Smooth muscle cell (in vitro differentiated cells): ENCODE measurements around the gene CASP7. TPM values are rescaled to one million over a fixed set of nuclear protein-coding genes. Genes with fewer than 3 reads are reported as not detected.

ENCODE experiments used
- DNase-seq: peaks from one replicate; lab custom pipeline; 2025; ENCODE audit not compliant: unreplicated experiment; lab: John Stamatoyannopoulos, UW
- H2AFZ ChIP-seq: fragments of 200-600 bp; sonication (generic); 2 replicates; pipeline ENCODE4 v1.6.0; 2016; ENCODE audit warnings: antibody characterized with exemption, low read depth, mild to moderate bottlenecking
- H3F3A ChIP-seq: fragments of 200-600 bp; sonication (generic); 2 replicates; pipeline ENCODE4 v1.6.0; 2017; ENCODE audit warnings: antibody characterized with exemption, low read depth
- H3K27ac ChIP-seq: fragments of 200-600 bp; sonication (generic); 2 replicates; pipeline ENCODE4 v1.5.1; 2016; ENCODE audit warnings: low read depth, mild to moderate bottlenecking
- H3K27me3 ChIP-seq: fragments of 200-600 bp; sonication (generic); 2 replicates; pipeline ENCODE4 v1.6.1; 2016; ENCODE audit warnings: low read depth, mild to moderate bottlenecking
- H3K36me3 ChIP-seq: fragments of 200-600 bp; sonication (generic); 2 replicates; pipeline ENCODE4 v1.5.1; 2016; ENCODE audit warnings: low read depth
- H3K4me1 ChIP-seq: fragments of 200-600 bp; sonication (generic); 2 replicates; pipeline ENCODE4 v1.5.1; 2016; ENCODE audit warnings: low read depth
- H3K4me2 ChIP-seq: fragments of 200-600 bp; sonication (generic); 2 replicates; pipeline ENCODE4 v1.6.0; 2016; ENCODE audit warnings: mild to moderate bottlenecking
- H3K4me3 ChIP-seq: fragments of 200-600 bp; sonication (generic); 2 replicates; pipeline ENCODE4 v1.5.1; 2016; ENCODE audit warnings: mild to moderate bottlenecking
- H3K79me2 ChIP-seq: fragments of 200-600 bp; sonication (generic); 2 replicates; pipeline ENCODE4 v1.6.0; 2016; ENCODE audit warnings: low read depth, mild to moderate bottlenecking
- H3K9ac ChIP-seq: fragments of 200-600 bp; sonication (generic); 2 replicates; pipeline ENCODE4 v1.6.0; 2016; ENCODE audit warnings: low read depth
- H3K9me3 ChIP-seq: fragments of 200-600 bp; sonication (generic); replicated peaks from 2 replicates; pipeline ENCODE4 v1.5.1; 2016; ENCODE audit warnings: low read depth
- H4K20me1 ChIP-seq: fragments of 200-600 bp; sonication (generic); 2 replicates; pipeline ENCODE4 v1.6.0; 2016; ENCODE audit warnings: low read depth
- WGBS: methylation state at CpG from one replicate; pipeline ENCODE4 v1.1.7; 2016; ENCODE audit warnings: low lambda C conversion rate; 5-methylcytosine and 5-hydroxymethylcytosine counted together
- polyA plus RNA-seq: library from polyadenylated mRNA; unstranded; fragments of >200 nt; fragmentation: Nextera tagmentation; extraction: Ambion mirVana; gene quantifications from 2 replicates; pipeline ENCODE4 v1.2.1, GENCODE V29; 2016
- total RNA-seq: library from RNA; depleted of rRNA; stranded (reverse); fragments of >200 nt; gene quantifications from 2 replicates; pipeline ENCODE4 v1.2.3, GENCODE V29; 2014
- TF ChIP-seq, protein P1 (sequence below): fragments of 200-600 bp; sonication (generic); IDR thresholded peaks from 2 replicates; pipeline ENCODE4 v1.5.1; 2017; ENCODE audit warnings: borderline replicate concordance, mild to moderate bottlenecking, antibody characterized with exemption; ENCODE audit not compliant: insufficient read depth, poor library complexity, severe bottlenecking

CASP7 gene
- total and polyA plus RNA-seq, 2 experiments from 2014 or later: 16.2 to 21.5 TPM

DNA sequence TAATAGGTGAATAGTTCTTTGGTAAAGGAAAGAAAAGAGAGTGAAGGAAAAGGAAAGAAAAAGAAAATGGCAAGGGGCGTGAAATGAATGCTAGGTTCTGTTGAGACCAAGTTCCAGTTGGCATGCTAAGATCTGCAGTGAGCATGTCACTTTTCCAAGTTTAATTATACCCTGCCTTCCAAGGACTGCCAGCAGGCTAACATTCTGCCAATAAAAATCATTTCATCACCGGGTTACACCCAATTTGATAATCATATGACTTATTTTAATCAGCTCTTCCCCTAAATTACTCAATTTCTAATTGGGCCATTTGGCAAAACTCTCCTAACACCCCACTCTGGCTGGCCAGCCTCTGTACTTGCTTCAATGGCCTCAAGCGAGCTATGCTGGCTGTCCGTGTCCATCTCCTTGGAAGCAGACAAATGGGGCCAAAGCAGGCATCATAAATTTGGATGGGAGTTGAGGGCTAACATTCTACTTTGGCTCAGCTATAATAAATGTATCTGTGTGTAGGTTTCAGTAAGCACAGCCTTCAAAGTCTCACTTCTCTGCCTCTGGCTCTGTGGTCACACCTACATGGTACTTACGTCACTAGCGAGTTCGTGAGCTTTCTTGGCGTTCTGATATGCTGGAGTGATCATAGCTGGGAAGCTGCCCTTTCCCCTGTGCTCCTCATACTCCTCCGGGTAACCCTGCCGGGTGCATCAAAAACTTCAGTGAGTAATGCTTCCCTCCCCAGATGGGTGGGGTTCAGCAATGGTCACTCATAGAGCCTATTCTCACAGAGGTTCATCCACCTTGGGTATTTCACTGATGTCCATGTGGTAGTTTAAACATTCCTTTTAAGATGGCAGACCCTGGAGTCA is 33.1 kb upstream of the CASP7 start:
- H3K9ac ChIP-seq: no peak overlapping the region
- H3K27me3 ChIP-seq: no peaks in the 10 kb centered on the region
- TF ChIP-seq, protein P1, sequence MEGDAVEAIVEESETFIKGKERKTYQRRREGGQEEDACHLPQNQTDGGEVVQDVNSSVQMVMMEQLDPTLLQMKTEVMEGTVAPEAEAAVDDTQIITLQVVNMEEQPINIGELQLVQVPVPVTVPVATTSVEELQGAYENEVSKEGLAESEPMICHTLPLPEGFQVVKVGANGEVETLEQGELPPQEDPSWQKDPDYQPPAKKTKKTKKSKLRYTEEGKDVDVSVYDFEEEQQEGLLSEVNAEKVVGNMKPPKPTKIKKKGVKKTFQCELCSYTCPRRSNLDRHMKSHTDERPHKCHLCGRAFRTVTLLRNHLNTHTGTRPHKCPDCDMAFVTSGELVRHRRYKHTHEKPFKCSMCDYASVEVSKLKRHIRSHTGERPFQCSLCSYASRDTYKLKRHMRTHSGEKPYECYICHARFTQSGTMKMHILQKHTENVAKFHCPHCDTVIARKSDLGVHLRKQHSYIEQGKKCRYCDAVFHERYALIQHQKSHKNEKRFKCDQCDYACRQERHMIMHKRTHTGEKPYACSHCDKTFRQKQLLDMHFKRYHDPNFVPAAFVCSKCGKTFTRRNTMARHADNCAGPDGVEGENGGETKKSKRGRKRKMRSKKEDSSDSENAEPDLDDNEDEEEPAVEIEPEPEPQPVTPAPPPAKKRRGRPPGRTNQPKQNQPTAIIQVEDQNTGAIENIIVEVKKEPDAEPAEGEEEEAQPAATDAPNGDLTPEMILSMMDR: no peak
- DNase-seq: no peak
- no peak overlapping the region for H3K4me2 ChIP-seq
- no peak overlapping the region for H3K27ac ChIP-seq
- WGBS: 88% methylated on average over 10 of the region's 10 CpGs
- no peaks in the 10 kb centered on the region for H4K20me1 ChIP-seq
- H2AFZ ChIP-seq: no peak overlapping the region
- H3K4me1 ChIP-seq: peaks cover 3% of the 10 kb centered on the region
- H3K79me2 ChIP-seq: no peaks in the 10 kb centered on the region
- no peaks in the 10 kb centered on the region for H3K9me3 ChIP-seq
- no peaks in the 10 kb centered on the region for H3K36me3 ChIP-seq
- H3F3A ChIP-seq: no peaks in the 10 kb centered on the region
- H3K4me3 ChIP-seq: no peak overlapping the region

DNA sequence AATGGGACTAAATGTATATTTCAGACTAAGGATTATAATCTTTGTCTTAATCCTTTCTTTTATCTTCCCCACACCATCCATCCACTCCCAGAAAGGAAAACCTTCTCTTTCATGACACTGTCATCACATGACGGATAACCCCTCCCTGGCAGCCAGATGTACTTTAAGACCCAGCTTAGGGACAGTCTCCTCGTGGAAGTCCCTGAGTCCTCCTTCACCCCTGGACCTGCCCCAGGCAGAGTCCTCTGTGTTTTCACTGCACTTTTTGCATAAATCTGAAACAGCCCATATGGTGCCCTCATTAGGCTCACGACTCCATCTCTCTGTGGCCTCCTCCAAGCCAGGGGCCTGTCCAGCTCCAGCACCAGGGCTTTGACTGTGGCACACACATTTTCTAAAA is 31.9 kb upstream of the CASP7 start:
- TF ChIP-seq, protein P1: no peak
- Histone ChIP-seq H3K4me3 (no peak overlapping the region), H3K9me3 (no peaks in the 10 kb centered on the region), H3F3A (no peaks in the 10 kb centered on the region), H2AFZ (no peak overlapping the region), H3K27me3 (peaks cover under 1% of the 10 kb centered on the region), H4K20me1 (no peaks in the 10 kb centered on the region), H3K79me2 (no peaks in the 10 kb centered on the region), H3K9ac (no peak overlapping the region), H3K36me3 (no peaks in the 10 kb centered on the region), H3K4me1 (peaks cover 3% of the 10 kb centered on the region), H3K27ac (no peak overlapping the region), H3K4me2 (no peak overlapping the region)
- no peak for DNase-seq
- WGBS: 54% methylated on average over 3 of the region's 3 CpGs

DNA sequence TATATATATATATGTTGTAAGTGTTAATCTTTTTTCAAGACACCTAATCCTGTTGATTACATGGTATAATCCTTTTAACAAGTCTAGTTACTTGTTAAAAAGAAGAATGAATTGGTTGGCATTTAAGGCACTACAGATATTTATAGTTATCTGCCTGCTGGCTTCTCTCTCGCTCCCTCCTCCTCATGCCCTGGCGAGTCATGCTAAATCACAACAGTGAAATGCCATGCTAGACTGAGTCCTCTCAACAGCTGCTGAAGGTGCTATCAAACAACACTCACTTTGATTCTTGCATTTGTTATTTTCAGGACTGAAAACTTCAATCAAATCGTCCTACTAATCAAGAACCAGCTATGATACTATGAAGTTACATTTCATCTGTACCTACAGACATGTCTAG is 31.2 kb upstream of the CASP7 start:
- Histone ChIP-seq H3K4me1 (peaks cover 3% of the 10 kb centered on the region), H3K27ac (no peak overlapping the region), H3K36me3 (no peaks in the 10 kb centered on the region), H3F3A (no peaks in the 10 kb centered on the region), H3K9me3 (no peaks in the 10 kb centered on the region), H3K9ac (no peak overlapping the region), H4K20me1 (no peaks in the 10 kb centered on the region), H3K79me2 (no peaks in the 10 kb centered on the region), H2AFZ (no peak overlapping the region), H3K27me3 (peaks cover 7% of the 10 kb centered on the region), H3K4me2 (no peak overlapping the region), H3K4me3 (no peak overlapping the region)
- no peak for DNase-seq
- 43% methylated on average over 3 of the region's 3 CpGs for WGBS
- TF ChIP-seq, protein P1: no peak

DNA sequence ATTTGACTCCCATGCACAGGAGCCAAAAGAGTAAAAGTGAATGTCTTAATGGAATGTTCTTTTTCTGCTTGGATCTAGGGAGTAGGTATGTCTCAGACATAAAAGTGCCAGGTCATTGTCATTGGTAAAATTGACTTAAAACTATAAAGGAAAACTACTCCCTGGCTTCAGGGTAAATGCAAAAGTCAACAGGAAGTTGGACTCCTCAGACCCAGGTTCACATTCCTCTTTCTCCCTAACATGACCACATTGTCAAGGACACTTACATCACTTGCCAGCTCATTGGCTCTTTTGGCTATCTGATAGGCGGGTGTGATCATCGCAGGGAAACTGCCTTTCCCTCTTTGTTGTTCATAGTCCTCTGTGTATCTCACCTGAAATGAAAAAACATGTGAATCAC is 29.5 kb upstream of the CASP7 start:
- Histone ChIP-seq H3K4me2 (no peak overlapping the region), H3K9ac (no peak overlapping the region), H2AFZ (no peak overlapping the region), H3K4me1 (peaks cover 3% of the 10 kb centered on the region), H3K79me2 (no peaks in the 10 kb centered on the region), H3K4me3 (no peak overlapping the region), H3F3A (no peaks in the 10 kb centered on the region), H3K36me3 (no peaks in the 10 kb centered on the region), H3K27me3 (peaks cover 20% of the 10 kb centered on the region), H3K9me3 (no peaks in the 10 kb centered on the region), H4K20me1 (no peaks in the 10 kb centered on the region), H3K27ac (no peak overlapping the region)
- no peak for DNase-seq
- TF ChIP-seq, protein P1: no peak
- 98% methylated on average over 2 of the region's 2 CpGs for WGBS
